GM12892 (cell line): Measurements from ENCODE around the gene OCLN.
"Not testable (repeated sequence)": the region's sequence is repeated elsewhere in the genome, so short reads cannot be mapped to it uniquely, and the experiment has no call there.

Experiments
- POLR2A ChIP-seq: IDR thresholded peaks from 2 replicates; pipeline ENCODE4 v1.6.1; 2011; ENCODE audit warnings: low read depth, low read length, control low read depth
- POLR2AphosphoS5 ChIP-seq: IDR thresholded peaks from 2 replicates; pipeline ENCODE4 v1.6.1; 2011; ENCODE audit warnings: low read depth, low read length, control low read depth

- TF ChIP-seq POLR2A, POLR2AphosphoS5: not testable (repeated sequence)
Observed at GRCh38 chr5:69542838-69543618, 50.4 kb downstream of the OCLN start.
